ENCODE results near the gene ZNF358. TPM values are rescaled to one million over a fixed set of nuclear protein-coding genes. Genes with fewer than 3 reads are reported as not detected.
"Not testable (repeated sequence)": the region's sequence is repeated elsewhere in the genome, so short reads cannot be mapped to it uniquely, and the experiment has no call there.

ZNF358 gene
- polyA plus RNA-seq, 3 donors: 31.9 to 59.6 (median 59.1) TPM

GRCh38 chr19:7528522-7529245, 12.8 kb downstream of the ZNF358 start:
- DNase-seq (ENCODE audit: extremely low read depth in 1 of 11, low read depth in 9 of 11, low spot score in 4 of 11): no peak

GRCh38 chr19:7529246-7529600, 13.3 kb downstream of the ZNF358 start:
- no peak for DNase-seq (ENCODE audit: extremely low read depth in 1 of 11, low read depth in 9 of 11, low spot score in 4 of 11)

GRCh38 chr19:7529610-7530490, 13.9 kb downstream of the ZNF358 start:
- DNase-seq (ENCODE audit: extremely low read depth in 1 of 11, low read depth in 9 of 11, low spot score in 4 of 11): no peak

GRCh38 chr19:7533281-7533885, 17.5 kb downstream of the ZNF358 start:
- DNase-seq (ENCODE audit: extremely low read depth in 1 of 11, low read depth in 9 of 11, low spot score in 4 of 11): no peak

DNA sequence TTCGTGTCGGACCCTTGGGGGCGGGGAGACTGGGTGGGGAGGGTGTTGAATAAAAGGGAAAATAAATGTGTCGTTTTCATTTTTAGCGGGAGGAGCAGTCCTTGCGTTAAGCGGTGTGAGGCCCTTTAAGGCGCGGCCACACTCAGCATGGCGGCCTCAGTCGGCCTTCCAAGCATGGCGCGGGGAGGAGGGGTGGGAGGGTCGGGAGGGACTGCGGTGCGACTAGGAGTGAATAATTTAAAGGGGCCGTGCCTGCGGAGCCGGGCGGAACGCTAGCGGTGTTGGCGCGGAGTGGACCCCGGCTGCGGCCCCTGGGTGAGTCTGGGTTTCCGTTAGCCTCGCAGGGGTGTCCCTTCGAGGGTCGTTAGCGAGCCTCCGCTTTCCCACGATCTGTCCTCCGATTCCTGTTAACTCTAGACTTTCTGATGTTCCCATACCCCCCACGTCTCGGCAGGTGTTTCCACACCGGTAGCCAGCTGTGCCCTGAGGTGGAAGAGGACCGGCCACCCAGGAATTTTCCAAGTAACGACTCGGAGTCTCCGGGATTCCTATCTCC, 18.1 kb downstream of the ZNF358 start:
- DNase-seq (ENCODE audit: extremely low read depth in 1 of 11, low read depth in 9 of 11, low spot score in 4 of 11): peak in 9 of 11 donors; percentile 70 to 91 (median 84)

- DNase-seq (ENCODE audit: extremely low read depth in 1 of 11, low read depth in 9 of 11, low spot score in 4 of 11): peak in 4 of 11 donors; percentile 62 to 80 (median 73)
Observed at GRCh38 chr19:7534531-7535046, 18.7 kb downstream of the ZNF358 start.

- DNase-seq (ENCODE audit: extremely low read depth in 1 of 11, low read depth in 9 of 11, low spot score in 4 of 11): peak; percentile 82 to 97 (median 93)
Observed at GRCh38 chr19:7535047-7535997, 19.4 kb downstream of the ZNF358 start, which contains the start of gene PNPLA6. Gene PNPLA6, plus strand, starts transcription at chr19:7535717. Its CDS starts 72 bp downstream, at chr19:7535789.

DNA sequence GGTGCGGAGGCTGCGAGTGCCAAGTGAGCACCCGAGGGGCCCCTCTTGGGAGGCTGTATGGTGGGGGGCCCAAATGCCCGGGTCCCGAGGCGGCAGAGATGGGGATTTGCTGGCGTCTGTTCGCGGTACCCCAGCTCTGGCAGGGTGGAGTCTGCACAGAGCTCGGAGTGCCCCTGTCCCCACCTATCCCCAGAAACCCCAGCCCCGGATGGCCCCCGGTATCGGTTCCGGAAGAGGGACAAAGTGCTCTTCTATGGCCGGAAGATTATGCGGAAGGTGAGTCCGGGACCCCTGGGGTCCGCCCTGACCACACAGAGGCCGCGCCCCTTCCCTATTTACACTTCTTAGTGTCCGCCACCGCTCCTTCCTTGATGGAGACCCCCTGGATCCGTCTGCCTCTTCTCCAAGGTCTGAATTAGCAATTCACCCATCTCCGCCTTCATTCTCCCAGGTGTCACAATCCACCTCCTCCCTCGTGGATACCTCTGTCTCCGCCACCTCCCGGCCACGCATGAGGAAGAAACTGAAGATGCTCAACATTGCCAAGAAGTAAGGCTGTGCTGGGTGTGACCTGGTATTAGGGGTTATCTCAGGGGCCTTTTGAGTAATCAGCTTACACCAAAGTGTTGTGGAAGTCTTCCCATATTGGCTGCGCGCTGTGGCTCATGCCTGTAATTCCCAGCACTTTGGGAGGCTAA, 20.2 kb downstream of the ZNF358 start:
- DNase-seq (ENCODE audit: extremely low read depth in 1 of 11, low read depth in 9 of 11, low spot score in 4 of 11): no peak

DNA sequence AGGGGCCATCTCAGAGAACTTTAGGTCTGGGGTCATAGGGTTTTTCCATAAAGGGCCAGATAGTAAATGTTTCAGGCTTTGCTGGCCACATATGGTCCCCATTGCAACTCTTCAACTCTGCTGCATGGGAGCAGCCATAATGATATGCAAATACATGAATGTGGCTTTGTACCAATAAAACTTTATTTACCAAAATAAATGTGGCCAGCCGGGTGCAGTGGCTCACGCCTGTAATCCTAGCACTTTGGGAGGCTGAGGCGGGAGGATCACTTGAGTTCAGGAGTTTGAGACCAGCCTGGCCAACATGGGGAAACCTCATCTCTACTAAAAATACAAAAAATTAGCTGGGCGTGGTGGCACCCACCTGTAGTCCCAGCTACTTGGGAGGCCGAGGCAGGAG, 23.1 kb downstream of the ZNF358 start:
- not testable (repeated sequence) for DNase-seq (ENCODE audit: extremely low read depth in 1 of 11, low read depth in 9 of 11, low spot score in 4 of 11)

GRCh38 chr19:7539827-7540425, 24.0 kb downstream of the ZNF358 start:
- no peak for DNase-seq (ENCODE audit: extremely low read depth in 1 of 11, low read depth in 9 of 11, low spot score in 4 of 11)

- no peak for DNase-seq (ENCODE audit: extremely low read depth in 1 of 11, low read depth in 9 of 11, low spot score in 4 of 11)
Observed at GRCh38 chr19:7540761-7541474, 25.0 kb downstream of the ZNF358 start.

- no peak for DNase-seq (ENCODE audit: extremely low read depth in 1 of 11, low read depth in 9 of 11, low spot score in 4 of 11)
Observed at GRCh38 chr19:7541475-7541824, 25.5 kb downstream of the ZNF358 start.

DNA sequence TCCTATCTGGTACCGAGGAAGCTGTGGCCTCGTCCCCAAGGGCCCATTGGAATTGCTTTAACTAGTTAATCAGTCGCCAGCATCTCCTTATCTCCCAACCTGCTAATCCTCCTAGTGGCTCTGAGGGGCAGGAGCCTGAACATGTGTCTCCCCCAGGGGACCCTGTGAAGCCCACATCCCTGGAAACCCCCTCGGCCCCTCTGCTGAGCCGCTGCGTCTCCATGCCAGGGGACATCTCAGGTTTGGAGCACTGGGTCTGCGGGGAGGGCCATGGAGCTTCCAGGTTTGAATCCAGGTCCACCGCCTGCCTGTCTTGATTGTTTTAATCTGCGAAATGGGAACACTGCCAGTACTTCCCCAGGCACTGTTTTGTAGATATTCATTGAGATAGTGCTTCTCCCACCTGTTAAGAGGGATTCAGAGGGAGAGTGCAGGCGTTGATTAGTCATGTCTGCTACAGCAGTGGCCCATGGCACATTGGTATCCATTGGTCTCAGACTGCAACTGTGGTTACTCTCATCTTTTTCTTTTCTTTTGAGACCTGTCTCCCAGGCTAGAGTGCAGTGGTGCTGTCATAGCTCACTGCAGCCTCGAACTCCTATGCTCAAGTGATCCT, 26.0 kb downstream of the ZNF358 start:
- no peak for DNase-seq (ENCODE audit: extremely low read depth in 1 of 11, low read depth in 9 of 11, low spot score in 4 of 11)

DNA sequence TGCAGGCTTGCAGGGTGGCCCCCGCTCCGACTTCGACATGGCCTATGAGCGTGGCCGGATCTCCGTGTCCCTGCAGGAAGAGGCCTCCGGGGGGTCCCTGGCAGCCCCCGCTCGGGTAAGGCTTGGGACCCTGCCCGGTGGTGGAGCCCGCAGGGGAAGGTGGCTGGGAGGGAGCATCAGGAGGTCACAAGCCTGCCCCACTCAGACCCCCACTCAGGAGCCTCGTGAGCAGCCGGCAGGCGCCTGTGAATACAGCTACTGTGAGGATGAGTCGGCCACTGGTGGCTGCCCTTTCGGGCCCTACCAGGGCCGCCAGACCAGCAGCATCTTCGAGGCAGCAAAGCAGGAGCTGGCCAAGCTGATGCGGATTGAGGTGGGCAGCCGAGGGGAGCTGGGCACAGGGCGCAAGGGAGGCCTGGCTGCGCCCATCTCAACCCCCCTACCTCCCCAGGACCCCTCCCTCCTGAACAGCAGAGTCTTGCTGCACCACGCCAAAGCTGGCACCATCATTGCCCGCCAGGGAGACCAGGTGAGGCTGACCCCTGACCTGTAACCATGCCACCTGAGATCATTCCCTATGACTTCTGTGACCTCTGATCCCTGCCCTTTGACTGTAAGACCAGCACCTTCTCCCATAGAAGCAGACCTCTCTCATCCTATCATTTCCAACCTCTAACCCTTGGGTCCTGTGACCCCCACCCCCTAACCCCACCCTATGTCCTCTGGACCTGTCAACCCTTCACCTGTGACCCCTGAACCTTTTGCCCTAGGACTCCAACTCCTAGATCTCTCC, 26.8 kb downstream of the ZNF358 start:
- no peak for DNase-seq (ENCODE audit: extremely low read depth in 1 of 11, low read depth in 9 of 11, low spot score in 4 of 11)

GRCh38 chr19:7544626-7545025, 28.7 kb downstream of the ZNF358 start:
- no peak for DNase-seq (ENCODE audit: extremely low read depth in 1 of 11, low read depth in 9 of 11, low spot score in 4 of 11)

DNA sequence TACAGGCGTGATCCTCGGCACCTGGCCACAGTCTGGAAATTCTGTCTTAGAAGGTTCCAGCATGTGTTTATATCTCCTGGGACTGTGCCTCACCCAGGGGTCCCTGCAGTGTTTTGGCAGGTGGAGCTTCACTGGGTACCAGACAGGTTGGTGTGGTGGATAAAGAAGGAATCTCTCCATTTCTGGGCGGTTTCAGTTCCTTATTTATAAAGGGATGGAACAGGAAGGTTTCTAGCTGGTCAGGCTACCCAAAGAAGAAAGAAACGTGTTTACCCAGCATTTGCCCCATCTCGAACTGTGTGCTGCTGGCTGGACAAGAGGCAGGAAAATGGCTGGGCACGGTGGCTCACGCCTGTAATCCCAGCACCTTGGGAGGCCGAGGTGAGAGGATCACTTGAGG, 29.4 kb downstream of the ZNF358 start:
- no peak for DNase-seq (ENCODE audit: extremely low read depth in 1 of 11, low read depth in 9 of 11, low spot score in 4 of 11)
